ENCODE data around the gene SLC25A21.

Gene SLC25A21

GRCh38 chr14:36717363-36717762, 455.0 kb downstream of the SLC25A21 start:
- no peak for ATAC-seq
- TF ChIP-seq TCF4 (CRISPR knock-in tag; IDR thresholded peaks at IDR 0.05; ENCODE audit: borderline replicate concordance), result no peak
- no peak for TF ChIP-seq PATZ1 (CRISPR knock-in tag; IDR thresholded peaks at IDR 0.05; ENCODE audit: borderline replicate concordance)
- TF ChIP-seq POU6F1 (CRISPR knock-in tag; IDR thresholded peaks at IDR 0.05; ENCODE audit: borderline replicate concordance, low read depth), result no peak
- no peak for TF ChIP-seq ZNF565 (CRISPR knock-in tag; conservative IDR thresholded peaks at IDR 0.05; ENCODE audit: low read depth)
- TF ChIP-seq CSRNP3 (CRISPR knock-in tag; IDR thresholded peaks at IDR 0.05), result no peak
- TF ChIP-seq ESRRG (CRISPR knock-in tag; IDR thresholded peaks at IDR 0.05), result no peak
- TF ChIP-seq SNAI2 (CRISPR knock-in tag; IDR thresholded peaks at IDR 0.05), result no peak
- TF ChIP-seq RARB (CRISPR knock-in tag; IDR thresholded peaks at IDR 0.05), result no peak
- no peak for TF ChIP-seq ARNTL (CRISPR knock-in tag; IDR thresholded peaks at IDR 0.05; ENCODE audit: borderline replicate concordance, low read depth)
- TF ChIP-seq ZNF70 (CRISPR knock-in tag; IDR thresholded peaks at IDR 0.05), result no peak
- TF ChIP-seq PPARA (CRISPR knock-in tag; IDR thresholded peaks at IDR 0.05; ENCODE audit: borderline replicate concordance), result no peak

- TF ChIP-seq CREB5 (CRISPR knock-in tag; IDR thresholded peaks at IDR 0.05; ENCODE audit: low read depth) (no peak), TSHZ2 (CRISPR knock-in tag; IDR thresholded peaks at IDR 0.05) (no peak), ZNF70 (CRISPR knock-in tag; IDR thresholded peaks at IDR 0.05) (no peak), ZFP3 (CRISPR knock-in tag; IDR thresholded peaks at IDR 0.05) (no peak), CSDC2 (CRISPR knock-in tag; IDR thresholded peaks at IDR 0.05) (no peak), ESRRG (CRISPR knock-in tag; IDR thresholded peaks at IDR 0.05) (no peak), TCF4 (CRISPR knock-in tag; IDR thresholded peaks at IDR 0.05; ENCODE audit: borderline replicate concordance) (no peak), RARB (CRISPR knock-in tag; IDR thresholded peaks at IDR 0.05) (no peak)
These were observed 455.7 kb downstream of the SLC25A21 start for GRCh38 chr14:36716614-36717184.

GRCh38 chr14:36713960-36714703, 458.3 kb downstream of the SLC25A21 start:
- ATAC-seq, result no peak
- TF ChIP-seq POU6F1 (CRISPR knock-in tag; IDR thresholded peaks at IDR 0.05; ENCODE audit: borderline replicate concordance, low read depth) (no peak), PATZ1 (CRISPR knock-in tag; IDR thresholded peaks at IDR 0.05; ENCODE audit: borderline replicate concordance) (no peak), ZNF8 (CRISPR knock-in tag; IDR thresholded peaks at IDR 0.05) (no peak), ZNF70 (CRISPR knock-in tag; IDR thresholded peaks at IDR 0.05) (no peak), BACH2 (CRISPR knock-in tag; IDR thresholded peaks at IDR 0.05; ENCODE audit: borderline replicate concordance) (no peak), SNAI2 (CRISPR knock-in tag; IDR thresholded peaks at IDR 0.05) (no peak), CSRNP3 (CRISPR knock-in tag; IDR thresholded peaks at IDR 0.05) (no peak), ISL1 (CRISPR knock-in tag; IDR thresholded peaks at IDR 0.05) (no peak), ARNTL (CRISPR knock-in tag; IDR thresholded peaks at IDR 0.05; ENCODE audit: borderline replicate concordance, low read depth) (no peak), ZFP3 (CRISPR knock-in tag; IDR thresholded peaks at IDR 0.05) (no peak), OSR1 (CRISPR knock-in tag; IDR thresholded peaks at IDR 0.05) (no peak), ESRRG (CRISPR knock-in tag; IDR thresholded peaks at IDR 0.05) (no peak), TCF4 (CRISPR knock-in tag; IDR thresholded peaks at IDR 0.05; ENCODE audit: borderline replicate concordance) (no peak)

More at GRCh38 chr14:36716614-36717184, 455.7 kb downstream of the SLC25A21 start:
- ATAC-seq, result no peak
